SK-N-MC (cell line): Measurements from ENCODE around the gene PKN3.

Experiments used
- EZH2 ChIP-seq: fragments of 200-600 bp; sonication (generic); IDR thresholded peaks from one replicate; pipeline ENCODE4 v1.6.1; 2017; ENCODE audit warnings: antibody characterized with exemption
- POLR2AphosphoS5 ChIP-seq: IDR thresholded peaks from 2 replicates; pipeline ENCODE4 v1.6.1; 2012; ENCODE audit warnings: mild to moderate bottlenecking, low read depth, low read length, borderline replicate concordance

DNA sequence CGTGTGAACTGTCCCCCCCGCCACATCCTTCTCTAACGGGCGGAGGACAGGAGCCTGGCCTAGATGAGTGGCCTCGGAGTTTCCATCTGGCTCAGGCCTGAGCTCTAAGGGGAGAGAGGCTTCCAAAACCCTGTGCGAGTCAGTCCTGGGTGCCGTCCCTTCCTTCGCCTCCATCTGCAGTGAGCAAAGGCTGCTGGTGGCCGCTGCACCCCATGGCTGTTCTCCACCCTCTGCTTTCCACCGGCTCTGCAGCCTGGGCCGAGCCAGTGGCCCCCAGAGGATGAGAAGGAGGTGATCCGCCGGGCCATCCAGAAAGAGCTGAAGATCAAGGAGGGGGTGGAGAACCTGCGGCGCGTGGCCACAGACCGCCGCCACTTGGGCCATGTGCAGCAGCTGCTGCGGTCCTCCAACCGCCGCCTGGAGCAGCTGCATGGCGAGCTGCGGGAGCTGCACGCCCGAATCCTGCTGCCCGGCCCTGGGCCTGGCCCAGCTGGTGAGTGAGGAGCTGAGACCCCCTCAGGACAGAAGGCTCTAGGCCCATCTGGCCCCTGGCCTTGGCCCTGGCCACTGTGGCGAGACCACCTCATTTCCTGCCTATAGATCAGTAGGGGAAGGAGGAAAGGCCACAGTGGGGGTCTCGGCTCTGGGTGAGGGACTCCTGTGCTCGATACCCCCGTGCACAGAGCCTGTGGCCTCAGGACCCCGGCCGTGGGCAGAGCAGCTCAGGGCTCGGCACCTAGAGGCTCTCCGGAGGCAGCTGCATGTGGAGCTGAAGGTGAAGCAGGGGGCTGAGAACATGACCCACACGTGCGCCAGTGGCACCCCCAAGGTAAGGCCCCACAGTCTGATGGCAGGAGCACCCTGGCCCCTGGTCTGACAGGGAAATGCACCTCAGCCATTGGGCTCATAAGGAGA lies 3.0 kb downstream of the PKN3 start:
- no peak for TF ChIP-seq EZH2
- no peak for TF ChIP-seq POLR2AphosphoS5
